22Rv1 (cell line): ENCODE data around the gene CEBPE.

Experiments used
- ZFX ChIP-seq: fragments of 450-650 bp; IDR thresholded peaks from 2 replicates; pipeline ENCODE4 v1.6.1; 2017; ENCODE audit warnings: antibody characterized with exemption, borderline replicate concordance
- TF ChIP-seq, protein P1 (sequence below): fragments of 450-650 bp; IDR thresholded peaks from 2 replicates; pipeline ENCODE4 v1.5.1; 2017; ENCODE audit warnings: mild to moderate bottlenecking

DNA sequence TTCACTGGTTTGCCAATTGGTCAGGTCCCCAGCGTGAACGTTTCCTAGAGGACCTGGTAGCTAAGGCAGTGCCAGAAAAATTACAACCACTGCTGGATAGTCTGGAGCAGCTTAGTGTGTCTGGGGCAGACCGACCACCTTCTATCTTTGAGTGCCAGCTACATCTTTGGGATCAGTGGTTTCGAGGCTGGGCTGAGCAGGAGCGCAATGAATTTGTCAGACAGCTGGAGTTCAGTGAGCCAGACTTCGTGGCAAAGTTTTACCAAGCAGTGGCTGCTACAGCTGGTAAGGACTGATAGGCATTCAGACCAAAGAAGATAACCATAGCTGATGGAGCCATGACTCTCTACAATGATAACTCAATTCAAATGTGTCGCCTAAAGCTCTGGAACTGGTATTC lies 21.3 kb downstream of the CEBPE start:
- TF ChIP-seq, protein P1, sequence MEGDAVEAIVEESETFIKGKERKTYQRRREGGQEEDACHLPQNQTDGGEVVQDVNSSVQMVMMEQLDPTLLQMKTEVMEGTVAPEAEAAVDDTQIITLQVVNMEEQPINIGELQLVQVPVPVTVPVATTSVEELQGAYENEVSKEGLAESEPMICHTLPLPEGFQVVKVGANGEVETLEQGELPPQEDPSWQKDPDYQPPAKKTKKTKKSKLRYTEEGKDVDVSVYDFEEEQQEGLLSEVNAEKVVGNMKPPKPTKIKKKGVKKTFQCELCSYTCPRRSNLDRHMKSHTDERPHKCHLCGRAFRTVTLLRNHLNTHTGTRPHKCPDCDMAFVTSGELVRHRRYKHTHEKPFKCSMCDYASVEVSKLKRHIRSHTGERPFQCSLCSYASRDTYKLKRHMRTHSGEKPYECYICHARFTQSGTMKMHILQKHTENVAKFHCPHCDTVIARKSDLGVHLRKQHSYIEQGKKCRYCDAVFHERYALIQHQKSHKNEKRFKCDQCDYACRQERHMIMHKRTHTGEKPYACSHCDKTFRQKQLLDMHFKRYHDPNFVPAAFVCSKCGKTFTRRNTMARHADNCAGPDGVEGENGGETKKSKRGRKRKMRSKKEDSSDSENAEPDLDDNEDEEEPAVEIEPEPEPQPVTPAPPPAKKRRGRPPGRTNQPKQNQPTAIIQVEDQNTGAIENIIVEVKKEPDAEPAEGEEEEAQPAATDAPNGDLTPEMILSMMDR: no peak
- TF ChIP-seq ZFX: no peak
